ENCODE results near the gene MSRB1.

DNA sequence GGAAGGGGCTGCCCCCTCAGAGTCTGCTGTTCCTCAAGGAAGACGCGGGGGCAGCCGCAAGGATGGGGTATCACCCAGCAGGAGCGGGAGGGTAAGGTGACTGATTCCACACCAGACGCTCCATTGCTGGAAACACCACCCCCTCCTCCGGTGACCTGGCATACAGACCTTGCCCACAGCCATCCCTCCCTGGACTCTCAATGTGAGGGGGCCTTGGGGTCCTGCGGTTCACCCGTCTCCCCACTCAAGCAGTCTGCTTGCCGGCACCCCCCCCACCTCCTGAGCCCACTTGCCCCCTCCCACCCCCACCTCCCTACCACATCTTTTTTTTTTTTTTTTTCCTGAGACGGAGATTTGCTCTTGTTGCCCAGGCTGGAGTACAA lies 12.7 kb downstream of the MSRB1 start:
- TF ChIP-seq, protein P1, sequence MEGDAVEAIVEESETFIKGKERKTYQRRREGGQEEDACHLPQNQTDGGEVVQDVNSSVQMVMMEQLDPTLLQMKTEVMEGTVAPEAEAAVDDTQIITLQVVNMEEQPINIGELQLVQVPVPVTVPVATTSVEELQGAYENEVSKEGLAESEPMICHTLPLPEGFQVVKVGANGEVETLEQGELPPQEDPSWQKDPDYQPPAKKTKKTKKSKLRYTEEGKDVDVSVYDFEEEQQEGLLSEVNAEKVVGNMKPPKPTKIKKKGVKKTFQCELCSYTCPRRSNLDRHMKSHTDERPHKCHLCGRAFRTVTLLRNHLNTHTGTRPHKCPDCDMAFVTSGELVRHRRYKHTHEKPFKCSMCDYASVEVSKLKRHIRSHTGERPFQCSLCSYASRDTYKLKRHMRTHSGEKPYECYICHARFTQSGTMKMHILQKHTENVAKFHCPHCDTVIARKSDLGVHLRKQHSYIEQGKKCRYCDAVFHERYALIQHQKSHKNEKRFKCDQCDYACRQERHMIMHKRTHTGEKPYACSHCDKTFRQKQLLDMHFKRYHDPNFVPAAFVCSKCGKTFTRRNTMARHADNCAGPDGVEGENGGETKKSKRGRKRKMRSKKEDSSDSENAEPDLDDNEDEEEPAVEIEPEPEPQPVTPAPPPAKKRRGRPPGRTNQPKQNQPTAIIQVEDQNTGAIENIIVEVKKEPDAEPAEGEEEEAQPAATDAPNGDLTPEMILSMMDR (IDR thresholded peaks at IDR 0.05) = no peak
- TF ChIP-seq EZH2 (IDR thresholded peaks at IDR 0.05; ENCODE audit: borderline replicate concordance, insufficient read depth, low read depth, low read length, poor library complexity, severe bottlenecking) = no peak
